Uterus (tissue), 2 donors: ENCODE data around the gene GTF2A1.

Source experiments
- CTCF ChIP-seq, 4 experiments: fragments of 200-600 bp in 2 of 4; fragments of 450-650 bp in 2 of 4; sonication (generic) in 2 of 4; IDR thresholded peaks; one replicate each; pipeline ENCODE4 v1.5.1; 2016 to 2019; ENCODE audit warnings: antibody characterized with exemption in 4 of 4, mild to moderate bottlenecking in 2 of 4, moderate library complexity in 1 of 4
- POLR2A ChIP-seq, 2 donors: fragments of 450-650 bp; IDR thresholded peaks; one replicate each; pipeline ENCODE4 v1.6.1; 2016; ENCODE audit warnings: antibody characterized with exemption in 2 of 2, mild to moderate bottlenecking in 1 of 2, moderate library complexity in 1 of 2

GRCh38 chr14:81199084-81199483 is 21.7 kb downstream of the GTF2A1 start:
- TF ChIP-seq CTCF (IDR thresholded peaks at IDR 0.05) (no peak), POLR2A (IDR thresholded peaks at IDR 0.05) (no peak)
